Neural progenitor cell (in vitro differentiated cells): ENCODE results near the gene WWOX.

Source experiments
- CTCF ChIP-seq: fragments of 200-600 bp; sonication (generic); IDR thresholded peaks from 2 replicates; pipeline ENCODE4 v1.5.1; 2017; ENCODE audit warnings: antibody characterized with exemption, mild to moderate bottlenecking
- EZH2 ChIP-seq: fragments of 200-600 bp; sonication (generic); IDR thresholded peaks from 2 replicates; pipeline ENCODE4 v1.6.1; 2017; ENCODE audit warnings: antibody characterized with exemption, mild to moderate bottlenecking, moderate library complexity
- EZH2phosphoT487 ChIP-seq: fragments of 200-600 bp; sonication (generic); IDR thresholded peaks from 2 replicates; pipeline ENCODE4 v1.6.1; 2017; ENCODE audit warnings: antibody characterized with exemption

DNA sequence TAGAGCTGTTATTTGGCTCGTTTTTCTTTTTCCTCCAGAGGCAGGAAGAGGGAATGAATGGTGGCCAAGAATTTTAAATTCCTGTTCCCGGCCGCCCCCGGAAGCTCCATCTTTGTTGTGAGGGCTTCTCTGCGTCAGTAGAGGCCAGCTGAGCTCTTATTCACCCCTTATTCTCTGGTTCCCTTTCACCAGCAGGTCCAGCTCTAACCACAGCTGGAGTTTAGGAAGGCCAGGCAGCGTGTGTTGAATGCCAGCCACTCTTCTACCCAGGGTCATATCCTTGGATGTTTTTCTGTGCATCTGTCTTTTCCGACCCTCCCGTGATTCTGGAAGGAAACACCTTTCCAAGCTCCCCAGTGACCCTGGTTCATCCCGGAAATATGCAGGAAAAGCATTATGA, 570.5 kb downstream of the WWOX start:
- no peak for TF ChIP-seq CTCF
- no peak for TF ChIP-seq EZH2
- TF ChIP-seq EZH2phosphoT487 = no peak
